Esophagus squamous epithelium (tissue), 5 donors: Measurements from ENCODE around the gene EFHC2. TPM values are rescaled to one million over a fixed set of nuclear protein-coding genes. Genes with fewer than 3 reads are reported as not detected.

Experiments
- DNase-seq: peaks from one replicate; lab custom pipeline; 2025; lab: John Stamatoyannopoulos, UW
- H3K27ac ChIP-seq, 4 donors: fragments of 200-600 bp; sonication (generic); one replicate each; pipeline ENCODE4 v1.5.1; 2016 to 2019; ENCODE audit warnings: mild to moderate bottlenecking in 1 of 4
- H3K27me3 ChIP-seq, 4 donors: fragments of 200-600 bp; sonication (generic); 1 replicate in 3 of 4; 2 replicates in 1 of 4; pipeline versions ENCODE4 v1.5.1 to v1.6.0; 2017 to 2021; ENCODE audit warnings: antibody characterized with exemption in 1 of 4
- H3K36me3 ChIP-seq, 3 donors: fragments of 200-600 bp; sonication (generic); one replicate each; pipeline ENCODE4 v1.5.1; 2016 to 2019
- H3K4me1 ChIP-seq, 3 donors: fragments of 200-600 bp; sonication (generic); one replicate each; pipeline ENCODE4 v1.5.1; 2017 to 2019
- H3K4me3 ChIP-seq, 4 donors: fragments of 200-600 bp; sonication (generic); 1 replicate in 3 of 4; 2 replicates in 1 of 4; pipeline ENCODE4 v1.5.1; 2016 to 2019; ENCODE audit warnings: mild to moderate bottlenecking in 2 of 4, moderate library complexity in 1 of 4
- H3K9me3 ChIP-seq, 3 donors: fragments of 200-600 bp; sonication (generic); one replicate each; pipeline ENCODE4 v1.5.1; 2016 to 2019
- CTCF ChIP-seq, 6 experiments: fragments of 450-650 bp in 4 of 6; fragments of 200-600 bp in 2 of 6; sonication (generic) in 2 of 6; IDR thresholded peaks; one replicate each; pipeline ENCODE4 v1.5.1; 2016 to 2019; ENCODE audit warnings: antibody characterized with exemption in 6 of 6, mild to moderate bottlenecking in 4 of 6, moderate library complexity in 4 of 6
- POLR2A ChIP-seq, 4 donors: fragments of 450-650 bp; IDR thresholded peaks; one replicate each; pipeline ENCODE4 v1.6.1; 2017; ENCODE audit warnings: antibody characterized with exemption in 4 of 4, mild to moderate bottlenecking in 4 of 4, moderate library complexity in 3 of 4
- WGBS, 2 donors: methylation state at CpG; one replicate each; pipeline ENCODE4 v1.1.5; 2018; 5-methylcytosine and 5-hydroxymethylcytosine counted together
- intact Hi-C: fragments of 100-400 bp; cut with DNase I; formaldehyde crosslinking; loops from one replicate; pipeline ENCODE4 v1.15.0; 2022
- total RNA-seq, 4 donors: library from RNA; depleted of rRNA; stranded (reverse); fragments of >200 nt; gene quantifications; one replicate each; pipeline ENCODE4 v1.1.0, GENCODE V29; 2016
- donor health status: DM: yes; HTN: yes; CAD: no.

The EFHC2 gene
- total RNA-seq, 4 donors from 2014 or later = 0.22 to 3.1 (median 2.0) TPM

GRCh38 chrX:44156726-44157125, 186.7 kb downstream of the EFHC2 start:
- no peak overlapping the region for H3K4me3 ChIP-seq
- no peaks in the 10 kb centered on the region for H3K36me3 ChIP-seq
- H3K4me1 ChIP-seq = no peaks in the 10 kb centered on the region
- DNase-seq = no peak
- intact Hi-C loops = no loop called here
- no peaks in the 10 kb centered on the region for H3K9me3 ChIP-seq
- 67 to 100% methylated on average over 2 to 3 of the region's 3 CpGs for WGBS, 2 donors
- H3K27me3 ChIP-seq = no peaks in the 10 kb centered on the region
- no peak for TF ChIP-seq CTCF (IDR thresholded peaks at IDR 0.05)
- TF ChIP-seq POLR2A (IDR thresholded peaks at IDR 0.05) = no peak
- H3K27ac ChIP-seq = no peak overlapping the region

- intact Hi-C loops = no loop called here
- WGBS, 2 donors = 65 to 94% methylated on average over 3 to 4 of the region's 4 CpGs
- no peaks in the 10 kb centered on the region for H3K4me1 ChIP-seq
Observed at GRCh38 chrX:44155126-44155525, 188.3 kb downstream of the EFHC2 start.

GRCh38 chrX:44152852-44153251, 190.6 kb downstream of the EFHC2 start:
- WGBS, 2 donors = 5 to 35% methylated on average over 1 of the region's 1 CpG
- Histone ChIP-seq H3K36me3 (no peaks in the 10 kb centered on the region), H3K27me3 (no peaks in the 10 kb centered on the region), H3K9me3 (no peaks in the 10 kb centered on the region), H3K27ac (no peak overlapping the region), H3K4me1 (no peaks in the 10 kb centered on the region), H3K4me3 (no peak overlapping the region)
- TF ChIP-seq POLR2A (IDR thresholded peaks at IDR 0.05) (no peak), CTCF (IDR thresholded peaks at IDR 0.05) (no peak)
- no peak for DNase-seq
- intact Hi-C loops = no loop called here

More at GRCh38 chrX:44155126-44155525, 188.3 kb downstream of the EFHC2 start:
- Histone ChIP-seq H3K27me3 (no peaks in the 10 kb centered on the region), H3K9me3 (no peaks in the 10 kb centered on the region), H3K27ac (no peak overlapping the region), H3K36me3 (no peaks in the 10 kb centered on the region), H3K4me3 (no peak overlapping the region)
- no peak for DNase-seq
- TF ChIP-seq CTCF (IDR thresholded peaks at IDR 0.05) (no peak), POLR2A (IDR thresholded peaks at IDR 0.05) (no peak)

- WGBS, 2 donors = 52 to 87% methylated on average over 3 of the region's 3 CpGs
- intact Hi-C loops = no loop called here
- H3K4me3 ChIP-seq = no peak overlapping the region
- H3K27ac ChIP-seq = no peak overlapping the region
- no peaks in the 10 kb centered on the region for H3K27me3 ChIP-seq
- no peaks in the 10 kb centered on the region for H3K36me3 ChIP-seq
- H3K4me1 ChIP-seq = no peaks in the 10 kb centered on the region
- TF ChIP-seq POLR2A (IDR thresholded peaks at IDR 0.05) (no peak), CTCF (IDR thresholded peaks at IDR 0.05) (no peak)
- no peak for DNase-seq
- no peaks in the 10 kb centered on the region for H3K9me3 ChIP-seq
Observed at GRCh38 chrX:44147130-44147529, 196.3 kb downstream of the EFHC2 start.

GRCh38 chrX:44144177-44144945, 199.1 kb downstream of the EFHC2 start:
- no peak overlapping the region for H3K4me3 ChIP-seq
- no peaks in the 10 kb centered on the region for H3K4me1 ChIP-seq
- H3K36me3 ChIP-seq = no peaks in the 10 kb centered on the region
- WGBS, 2 donors = 43 to 65% methylated on average over 4 to 8 of the region's 8 CpGs
- DNase-seq = no peak
- no peaks in the 10 kb centered on the region for H3K27me3 ChIP-seq
- H3K27ac ChIP-seq = no peak overlapping the region
- TF ChIP-seq CTCF (IDR thresholded peaks at IDR 0.05) (no peak), POLR2A (IDR thresholded peaks at IDR 0.05) (no peak)
- no peaks in the 10 kb centered on the region for H3K9me3 ChIP-seq
- intact Hi-C loops = no loop called here
